Measurements from ENCODE around the gene NPLOC4. TPM values are rescaled to one million over a fixed set of nuclear protein-coding genes. Genes with fewer than 3 reads are reported as not detected.
A peak's percentile ranks its signal among the peaks of the same experiment; 100 is the strongest.
"Not testable (repeated sequence)": the region's sequence is repeated elsewhere in the genome, so short reads cannot be mapped to it uniquely, and the experiment has no call there.

The NPLOC4 gene
- total RNA-seq, 6 donors from 2014 or later, result 59.9 to 373 (median 87.4) TPM

- DNase-seq, result no peak
- TF ChIP-seq CTCF (IDR thresholded peaks at IDR 0.05), result no peak
- peak in 1 of 2 donors; percentile 44 for TF ChIP-seq POLR2AphosphoS5 (IDR thresholded peaks at IDR 0.05)
- no peak for TF ChIP-seq POLR2A (IDR thresholded peaks at IDR 0.05)
- TF ChIP-seq EP300 (IDR thresholded peaks at IDR 0.05), result no peak
Measured at GRCh38 chr17:81621494-81622130, 15.3 kb downstream of the NPLOC4 start.

GRCh38 chr17:81618307-81618706 lies 18.6 kb downstream of the NPLOC4 start:
- DNase-seq, result peak in 1 of 2 donors; percentile 79

More at GRCh38 chr17:81621494-81622130, 15.3 kb downstream of the NPLOC4 start:
- Histone ChIP-seq H3K9me3 (no peaks in the 10 kb centered on the region), H3K27me3 (no peaks in the 10 kb centered on the region), H3K36me3 (peaks cover 34 to 84% (median 76%) of the 10 kb centered on the region in 4 donors), H3K4me1 (peaks cover 0 to 5% (median 0%) of the 10 kb centered on the region in 4 donors), H3K4me3 (no peak overlapping the region), H3K27ac (peak overlapping the region in 2 of 4 donors; percentile 16 to 48)
- ATAC-seq (ENCODE audit: low FRiP score in 2 of 2), result no peak
- 79 to 81% methylated on average over 10 to 11 of the region's 11 CpGs for WGBS, 2 donors

GRCh38 chr17:81616877-81617276 lies 20.0 kb downstream of the NPLOC4 start:
- ATAC-seq (ENCODE audit: low FRiP score in 2 of 2) (no peak), DNase-seq (no peak)
- H3K36me3 ChIP-seq, result peaks cover 15 to 73% (median 54%) of the 10 kb centered on the region in 4 donors
- no peaks in the 10 kb centered on the region for H3K9me3 ChIP-seq
- no peak overlapping the region for H3K4me3 ChIP-seq
- no peaks in the 10 kb centered on the region for H3K27me3 ChIP-seq
- peaks cover 0 to 8% (median 3%) of the 10 kb centered on the region in 4 donors for H3K4me1 ChIP-seq
- H3K27ac ChIP-seq, result no peak overlapping the region
- 42 to 82% methylated on average over 7 of the region's 7 CpGs for WGBS, 2 donors
- TF ChIP-seq POLR2AphosphoS5 (IDR thresholded peaks at IDR 0.05) (no peak), POLR2A (IDR thresholded peaks at IDR 0.05) (no peak), CTCF (IDR thresholded peaks at IDR 0.05) (no peak), EP300 (IDR thresholded peaks at IDR 0.05) (no peak)

More at GRCh38 chr17:81618307-81618706, 18.6 kb downstream of the NPLOC4 start:
- not testable (repeated sequence) for H3K27ac ChIP-seq; H3K4me3 ChIP-seq; H3K9me3 ChIP-seq; ATAC-seq (ENCODE audit: low FRiP score in 2 of 2); H3K4me1 ChIP-seq; H3K27me3 ChIP-seq
- WGBS, 2 donors, result 60 to 97% methylated on average over 1 to 19 of the region's 36 CpGs
- H3K36me3 ChIP-seq, result peaks cover 18 to 73% (median 55%) of the 10 kb centered on the region in 4 donors

GRCh38 chr17:81615401-81615930 lies 21.4 kb downstream of the NPLOC4 start:
- no peaks in the 10 kb centered on the region for H3K27me3 ChIP-seq
- peaks cover 0 to 5% (median 2%) of the 10 kb centered on the region in 4 donors for H3K4me1 ChIP-seq
- H3K9me3 ChIP-seq, result no peaks in the 10 kb centered on the region
- no peak overlapping the region for H3K27ac ChIP-seq
- 94 to 100% methylated on average over 3 to 4 of the region's 4 CpGs for WGBS, 2 donors
- DNase-seq (no peak), ATAC-seq (ENCODE audit: low FRiP score in 2 of 2) (no peak)
- H3K36me3 ChIP-seq, result peaks cover 3 to 69% (median 45%) of the 10 kb centered on the region in 4 donors
- H3K4me3 ChIP-seq, result no peak overlapping the region
- TF ChIP-seq POLR2AphosphoS5 (IDR thresholded peaks at IDR 0.05) (no peak), POLR2A (IDR thresholded peaks at IDR 0.05) (no peak), CTCF (IDR thresholded peaks at IDR 0.05) (no peak), EP300 (IDR thresholded peaks at IDR 0.05) (no peak)

GRCh38 chr17:81612172-81612970 lies 24.5 kb downstream of the NPLOC4 start:
- 85 to 87% methylated on average over 15 to 16 of the region's 16 CpGs for whole genome bisulfite sequencing, 2 donors
- Histone ChIP-seq H3K4me1 (peaks cover 0 to 5% (median 2%) of the 10 kb centered on the region in 4 donors), H3K9me3 (no peaks in the 10 kb centered on the region), H3K27me3 (no peaks in the 10 kb centered on the region), H3K36me3 (peaks cover 23 to 86% (median 62%) of the 10 kb centered on the region in 4 donors), H3K27ac (no peak overlapping the region), H3K4me3 (no peak overlapping the region)
- no peak for ATAC-seq (ENCODE audit: low FRiP score in 2 of 2)
- DNase-seq, result no peak
- TF ChIP-seq EP300 (IDR thresholded peaks at IDR 0.05), result no peak
- no peak for TF ChIP-seq POLR2AphosphoS5 (IDR thresholded peaks at IDR 0.05)
- TF ChIP-seq CTCF (IDR thresholded peaks at IDR 0.05), result no peak
- TF ChIP-seq POLR2A (IDR thresholded peaks at IDR 0.05), result no peak
